ENCODE results near the gene FCHSD2.

The FCHSD2 gene

GRCh38 chr11:72951193-72951592 is 190.9 kb downstream of the FCHSD2 start:
- DNase-seq (ENCODE audit: low spot score): no peak
- TF ChIP-seq CTCF (IDR thresholded peaks at IDR 0.05; ENCODE audit: extremely low read depth, missing control alignments): no peak

- no peak for TF ChIP-seq CTCF (IDR thresholded peaks at IDR 0.05; ENCODE audit: extremely low read depth, missing control alignments)
- DNase-seq (ENCODE audit: low spot score): no peak
Measured at GRCh38 chr11:72950685-72951084, 191.4 kb downstream of the FCHSD2 start.

- DNase-seq (ENCODE audit: low spot score): no peak
- no peak for TF ChIP-seq CTCF (IDR thresholded peaks at IDR 0.05; ENCODE audit: extremely low read depth, missing control alignments)
Measured at GRCh38 chr11:72947229-72947628, 194.9 kb downstream of the FCHSD2 start.

- DNase-seq (ENCODE audit: low spot score): no peak
- no peak for TF ChIP-seq CTCF (IDR thresholded peaks at IDR 0.05; ENCODE audit: extremely low read depth, missing control alignments)
Measured at GRCh38 chr11:72943664-72944063, 198.5 kb downstream of the FCHSD2 start.

GRCh38 chr11:72940417-72940816 is 201.7 kb downstream of the FCHSD2 start:
- no peak for TF ChIP-seq CTCF (IDR thresholded peaks at IDR 0.05; ENCODE audit: extremely low read depth, missing control alignments)
- no peak for DNase-seq (ENCODE audit: low spot score)

GRCh38 chr11:72939031-72939430 is 203.1 kb downstream of the FCHSD2 start:
- no peak for TF ChIP-seq CTCF (IDR thresholded peaks at IDR 0.05; ENCODE audit: extremely low read depth, missing control alignments)
- DNase-seq (ENCODE audit: low spot score): no peak

GRCh38 chr11:72937439-72937838 is 204.7 kb downstream of the FCHSD2 start:
- no peak for TF ChIP-seq CTCF (IDR thresholded peaks at IDR 0.05; ENCODE audit: extremely low read depth, missing control alignments)
- no peak for DNase-seq (ENCODE audit: low spot score)

All from GM20000 (cell line).